GM21737 (cell line): ENCODE measurements around the gene FALEC.
"Not testable (repeated sequence)": the region's sequence is repeated elsewhere in the genome, so short reads cannot be mapped to it uniquely, and the experiment has no call there.

Experiments used
- ATAC-seq: cut with Tn5 transposase; IDR thresholded peaks from one replicate; pipeline ENCODE4 v1.9.1; 2021; ENCODE audit warnings: mild to moderate bottlenecking, moderate library complexity; ENCODE audit not compliant: unreplicated experiment

The FALEC gene

GRCh38 chr1:150573648-150574071 is 58.1 kb downstream of the FALEC start:
- ATAC-seq, result not testable (repeated sequence)

- no peak for ATAC-seq
These were observed 58.9 kb downstream of the FALEC start for GRCh38 chr1:150574260-150575071.

- no peak for ATAC-seq
These were observed 59.5 kb downstream of the FALEC start for GRCh38 chr1:150575072-150575489.

GRCh38 chr1:150575518-150576366 is 60.2 kb downstream of the FALEC start:
- no peak for ATAC-seq

- ATAC-seq, result no peak
These were observed 60.8 kb downstream of the FALEC start for GRCh38 chr1:150576367-150576711.

GRCh38 chr1:150576794-150577556 is 61.4 kb downstream of the FALEC start:
- ATAC-seq, result no peak

- no peak for ATAC-seq
These were observed 62.2 kb downstream of the FALEC start for GRCh38 chr1:150577557-150578271.

- no peak for ATAC-seq
These were observed 62.9 kb downstream of the FALEC start for GRCh38 chr1:150578272-150579109.

- ATAC-seq, result peak; percentile 87
These were observed 63.8 kb downstream of the FALEC start, which contains the start of gene MCL1 for GRCh38 chr1:150579110-150579944. Gene MCL1 (minus strand): TSS chr1:150579610. CDS start chr1:150579530, 80 bp downstream.

GRCh38 chr1:150579945-150580642 is 64.5 kb downstream of the FALEC start:
- no peak for ATAC-seq

- ATAC-seq, result not testable (repeated sequence)
These were observed 65.4 kb downstream of the FALEC start for GRCh38 chr1:150580966-150581365.

- ATAC-seq, result not testable (repeated sequence)
These were observed 65.9 kb downstream of the FALEC start for GRCh38 chr1:150581437-150581836.

GRCh38 chr1:150581962-150582361 is 66.4 kb downstream of the FALEC start:
- ATAC-seq, result not testable (repeated sequence)

GRCh38 chr1:150582371-150582770 is 66.8 kb downstream of the FALEC start:
- no peak for ATAC-seq
